Immature natural killer cell (primary cell): Measurements from ENCODE around the gene TTC19. TPM values are rescaled to one million over a fixed set of nuclear protein-coding genes. Genes with fewer than 3 reads are reported as not detected.
A peak's percentile ranks its signal among the peaks of the same experiment; 100 is the strongest.

ENCODE experiments used
- DNase-seq, 3 donors: peaks; one replicate each; pipeline ENCODE4 v3.0.0; 2022; ENCODE audit warnings: mixed read lengths in 1 of 3
- H3K27ac Mint-ChIP-seq, 6 donors: one replicate each; pipeline ENCODE4 v1.8.0; 2020; ENCODE audit warnings: mixed read lengths in 6 of 6, mild to moderate bottlenecking in 5 of 6, inconsistent platforms in 4 of 6, moderate library complexity in 3 of 6
- H3K27me3 Mint-ChIP-seq, 3 donors: one replicate each; pipeline ENCODE4 v1.8.0; 2020 to 2021; ENCODE audit warnings: low read depth in 3 of 3, mild to moderate bottlenecking in 3 of 3, mixed read lengths in 3 of 3, moderate library complexity in 3 of 3, inconsistent platforms in 1 of 3
- H3K36me3 Mint-ChIP-seq, 3 donors: one replicate each; pipeline ENCODE4 v1.8.0; 2020; ENCODE audit warnings: mixed read lengths in 3 of 3, inconsistent platforms in 2 of 3, mild to moderate bottlenecking in 2 of 3
- H3K4me1 Mint-ChIP-seq, 2 donors: one replicate each; pipeline ENCODE4 v1.8.0; 2020; ENCODE audit warnings: inconsistent platforms in 2 of 2, mild to moderate bottlenecking in 2 of 2, mixed read lengths in 2 of 2, moderate library complexity in 1 of 2
- H3K4me3 Mint-ChIP-seq, 5 donors: one replicate each; pipeline ENCODE4 v1.8.0; 2020; ENCODE audit warnings: mild to moderate bottlenecking in 5 of 5, mixed read lengths in 5 of 5, inconsistent platforms in 3 of 5, moderate library complexity in 3 of 5
- H3K9me3 Mint-ChIP-seq, 6 donors: one replicate each; pipeline ENCODE4 v1.8.0; 2020; ENCODE audit warnings: mild to moderate bottlenecking in 6 of 6, mixed read lengths in 6 of 6, inconsistent platforms in 4 of 6, moderate library complexity in 3 of 6
- polyA plus RNA-seq, 3 donors: library from polyadenylated mRNA; unstranded; fragments of 300-500 nt; fragmentation: Illumina TruSeq; gene quantifications; one replicate each; pipeline ENCODE4 v1.2.3, GENCODE V29; 2021

The TTC19 gene
- 10 to 100 TPM; 37.1 to 64.6 (median 38.1) TPM for polyA plus RNA-seq

- peaks cover 2 to 22% (median 3%) of the 10 kb centered on the region in 3 donors for H3K36me3 Mint-ChIP-seq
- H3K4me1 Mint-ChIP-seq: peaks cover 33 to 35% of the 10 kb centered on the region in 2 donors
Observed at GRCh38 chr17:15999141-15999973, at the start of gene TTC19, which contains the start of gene ZSWIM7. Gene TTC19, plus strand, starts transcription at chr17:15999824. Its CDS starts 25 bp downstream, at chr17:15999849. Gene ZSWIM7, minus strand, starts transcription at chr17:15999704. Its CDS starts 110 bp downstream, at chr17:15999594.

DNA sequence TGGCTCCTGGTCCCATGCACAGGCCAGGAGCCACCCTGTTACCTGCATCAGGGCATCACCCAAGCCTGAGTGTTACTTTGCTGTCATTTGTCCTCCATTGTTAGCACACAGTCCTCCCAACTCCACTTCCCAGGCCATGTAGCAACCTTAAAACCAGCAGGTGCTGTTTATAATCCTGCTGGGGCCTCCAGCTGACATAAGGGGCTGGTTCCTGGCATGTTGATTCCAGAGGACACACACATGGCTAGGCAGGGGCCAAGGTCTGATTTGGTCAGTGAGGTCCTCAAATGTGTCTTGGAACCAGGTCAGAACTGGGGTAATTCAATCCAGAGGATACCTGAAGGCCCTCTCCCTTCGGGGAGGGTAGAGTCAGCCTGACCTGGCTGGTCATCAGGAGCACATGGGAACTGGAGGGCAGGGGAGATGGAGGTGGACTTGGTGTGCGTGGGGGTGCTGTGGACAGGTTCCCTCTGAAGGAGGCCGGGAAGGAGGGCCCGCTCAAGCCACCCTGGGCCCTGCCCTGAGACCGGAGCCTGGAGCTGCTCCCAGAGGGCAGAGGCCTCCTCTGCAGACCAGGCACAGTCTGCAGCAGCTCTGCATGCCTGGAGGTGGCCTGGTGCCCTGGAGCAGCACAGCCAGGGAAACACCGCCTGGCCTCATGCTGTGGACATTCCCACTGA is 48.1 kb upstream of the TTC19 start:
- no peak overlapping the region for H3K4me3 Mint-ChIP-seq
- peaks cover 4 to 9% (median 5%) of the 10 kb centered on the region in 3 donors for H3K27me3 Mint-ChIP-seq
- no peak overlapping the region for H3K27ac Mint-ChIP-seq
- no peaks in the 10 kb centered on the region for H3K36me3 Mint-ChIP-seq
- DNase-seq: no peak
- H3K9me3 Mint-ChIP-seq: no peaks in the 10 kb centered on the region
- peaks cover 0 to 1% of the 10 kb centered on the region in 2 donors for H3K4me1 Mint-ChIP-seq

More at GRCh38 chr17:15999141-15999973, at the start of gene TTC19, which contains the start of gene ZSWIM7:
- DNase-seq: peak; percentile 94 to 95 (median 94)
- H3K9me3 Mint-ChIP-seq: no peaks in the 10 kb centered on the region
- H3K27me3 Mint-ChIP-seq: peaks cover 2 to 16% (median 5%) of the 10 kb centered on the region in 3 donors
- peak within 1 kb of the TSS; percentile 97 to 99 (median 98) for H3K27ac Mint-ChIP-seq
- peak within 1 kb of the TSS; percentile 92 to 97 (median 96) for H3K4me3 Mint-ChIP-seq

DNA sequence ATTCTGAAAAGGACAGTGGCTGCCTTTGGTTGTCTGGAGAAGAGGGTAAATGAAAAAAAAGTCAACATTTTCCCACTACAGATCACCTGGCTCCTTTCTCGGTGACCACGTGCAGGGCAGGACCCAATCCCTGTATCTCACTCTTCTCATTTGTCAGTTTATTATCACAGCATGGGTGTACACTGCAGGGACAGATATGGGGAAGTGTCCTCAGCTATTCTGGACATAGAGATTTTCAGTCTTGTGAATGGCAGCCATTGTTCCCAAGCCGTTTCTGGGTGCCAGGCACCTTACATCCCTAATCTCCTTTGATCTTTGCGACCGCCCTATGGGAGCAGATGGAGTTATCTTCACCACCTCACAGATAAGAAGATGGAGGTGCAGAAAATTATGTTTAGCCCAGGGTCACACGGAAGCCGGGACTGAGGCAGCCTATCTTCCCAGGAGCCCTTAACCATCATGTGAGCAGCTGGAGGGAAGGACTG is 47.5 kb upstream of the TTC19 start:
- no peaks in the 10 kb centered on the region for H3K9me3 Mint-ChIP-seq
- no peak overlapping the region for H3K27ac Mint-ChIP-seq
- no peaks in the 10 kb centered on the region for H3K36me3 Mint-ChIP-seq
- peaks cover 2 to 5% (median 5%) of the 10 kb centered on the region in 3 donors for H3K27me3 Mint-ChIP-seq
- DNase-seq: no peak
- H3K4me3 Mint-ChIP-seq: no peak overlapping the region
- H3K4me1 Mint-ChIP-seq: peaks cover 0 to 1% of the 10 kb centered on the region in 2 donors

- no peak for DNase-seq
- H3K27ac Mint-ChIP-seq: no peak overlapping the region
- no peaks in the 10 kb centered on the region for H3K36me3 Mint-ChIP-seq
- peaks cover 0 to 1% of the 10 kb centered on the region in 2 donors for H3K4me1 Mint-ChIP-seq
- H3K27me3 Mint-ChIP-seq: peaks cover 3 to 5% (median 3%) of the 10 kb centered on the region in 3 donors
- no peak overlapping the region for H3K4me3 Mint-ChIP-seq
- H3K9me3 Mint-ChIP-seq: no peaks in the 10 kb centered on the region
Observed at GRCh38 chr17:15952916-15953790, 46.5 kb upstream of the TTC19 start.

GRCh38 chr17:15954222-15954621 is 45.4 kb upstream of the TTC19 start:
- no peaks in the 10 kb centered on the region for H3K36me3 Mint-ChIP-seq
- peaks cover 7% of the 10 kb centered on the region in 2 donors for H3K4me1 Mint-ChIP-seq
- H3K27me3 Mint-ChIP-seq: peaks cover 3 to 8% (median 3%) of the 10 kb centered on the region in 3 donors
- H3K27ac Mint-ChIP-seq: no peak overlapping the region
- H3K4me3 Mint-ChIP-seq: no peak overlapping the region
- no peak for DNase-seq
- no peaks in the 10 kb centered on the region for H3K9me3 Mint-ChIP-seq

DNA sequence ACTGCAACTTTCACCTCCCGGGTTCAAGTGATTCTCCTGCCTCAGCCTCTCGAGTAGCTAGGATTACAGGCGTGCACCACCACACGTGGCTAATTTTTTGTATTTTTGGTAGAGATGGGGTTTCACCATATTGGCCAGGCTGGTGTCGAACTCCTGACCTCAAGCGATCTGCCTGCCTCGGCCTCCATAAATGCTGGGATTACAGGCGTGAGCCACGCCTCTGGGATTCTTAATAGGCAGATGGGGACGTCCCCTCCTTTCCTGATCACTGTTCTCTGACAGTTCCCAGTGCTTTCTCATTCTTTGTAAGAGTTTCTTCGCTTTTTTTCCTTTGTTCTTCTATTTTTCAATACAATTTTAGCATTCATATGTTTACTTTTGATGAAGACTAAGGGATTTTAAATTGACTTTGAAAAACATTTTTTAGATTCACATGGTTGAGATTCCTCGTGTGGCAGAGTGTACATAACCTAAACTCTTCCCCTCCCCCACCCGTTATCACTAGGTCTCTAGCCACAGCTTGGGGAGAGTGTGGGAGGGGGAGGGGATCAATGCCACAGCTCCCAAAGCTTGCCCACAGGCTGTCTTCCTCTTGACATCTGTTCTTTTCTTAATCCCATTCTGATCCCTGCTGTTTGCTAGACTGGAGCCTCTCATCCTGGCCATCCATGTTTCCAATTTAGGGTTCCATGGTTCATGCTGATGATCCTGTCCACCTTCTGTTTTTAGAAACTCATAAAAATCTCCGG is 43.7 kb upstream of the TTC19 start:
- no peaks in the 10 kb centered on the region for H3K9me3 Mint-ChIP-seq
- DNase-seq: no peak
- peaks cover 8 to 10% of the 10 kb centered on the region in 2 donors for H3K4me1 Mint-ChIP-seq
- H3K27me3 Mint-ChIP-seq: peaks cover 3 to 6% (median 3%) of the 10 kb centered on the region in 3 donors
- H3K4me3 Mint-ChIP-seq: no peak overlapping the region
- no peak overlapping the region for H3K27ac Mint-ChIP-seq
- no peaks in the 10 kb centered on the region for H3K36me3 Mint-ChIP-seq

DNA sequence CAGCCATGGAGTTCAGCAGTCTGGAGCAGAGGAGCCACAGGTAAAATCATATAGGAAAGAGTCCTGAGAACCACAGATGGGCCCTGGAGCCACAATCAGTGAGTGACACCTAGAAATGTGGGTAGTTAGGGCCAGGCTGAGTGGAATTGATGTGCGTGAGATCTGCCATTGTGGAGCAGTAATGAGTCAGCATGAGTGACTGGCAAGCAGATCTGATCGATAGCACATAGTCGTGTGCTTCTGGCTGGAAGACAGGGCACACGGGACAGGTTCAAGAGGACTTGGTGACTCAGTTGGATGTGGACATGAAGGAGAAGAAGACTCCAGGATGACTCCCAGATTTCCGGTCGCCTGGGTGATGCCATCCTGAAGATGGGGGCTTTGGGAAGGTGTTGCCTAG is 42.4 kb upstream of the TTC19 start:
- H3K4me3 Mint-ChIP-seq: no peak overlapping the region
- no peak overlapping the region for H3K27ac Mint-ChIP-seq
- DNase-seq: no peak
- no peaks in the 10 kb centered on the region for H3K9me3 Mint-ChIP-seq
- H3K36me3 Mint-ChIP-seq: no peaks in the 10 kb centered on the region
- H3K4me1 Mint-ChIP-seq: peaks cover 8 to 10% of the 10 kb centered on the region in 2 donors
- peaks cover 3 to 6% (median 3%) of the 10 kb centered on the region in 3 donors for H3K27me3 Mint-ChIP-seq

GRCh38 chr17:15957608-15958307 is 41.9 kb upstream of the TTC19 start:
- no peaks in the 10 kb centered on the region for H3K36me3 Mint-ChIP-seq
- H3K27me3 Mint-ChIP-seq: peaks cover 3 to 6% (median 3%) of the 10 kb centered on the region in 3 donors
- no peak for DNase-seq
- peaks cover 8 to 10% of the 10 kb centered on the region in 2 donors for H3K4me1 Mint-ChIP-seq
- peak overlapping the region in 1 of 6 donors; percentile 46 for H3K27ac Mint-ChIP-seq
- H3K4me3 Mint-ChIP-seq: no peak overlapping the region
- H3K9me3 Mint-ChIP-seq: no peaks in the 10 kb centered on the region

DNA sequence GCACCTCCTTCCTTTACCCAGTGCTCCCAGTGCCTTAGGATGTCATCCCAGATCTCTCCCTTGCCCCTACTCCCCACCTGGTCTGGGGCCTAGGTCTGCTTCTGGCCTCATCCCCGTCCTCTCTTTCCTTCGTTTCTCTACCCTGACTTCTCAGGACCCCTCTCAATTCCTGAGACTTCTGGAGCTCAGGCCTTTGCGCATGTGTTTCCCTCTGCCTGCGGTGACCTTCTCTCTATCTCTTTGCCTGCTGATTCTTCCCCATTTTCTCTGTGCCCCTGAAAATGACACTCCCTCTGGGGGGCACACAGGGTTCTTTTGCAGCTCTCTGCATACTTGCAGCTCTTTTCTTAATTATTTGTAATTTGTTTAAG is 41.2 kb upstream of the TTC19 start:
- Mint-ChIP-seq H3K4me3 (no peak overlapping the region), H3K27ac (peak overlapping the region in 2 of 6 donors; percentile 8 to 25), H3K4me1 (peaks cover 8 to 10% of the 10 kb centered on the region in 2 donors), H3K36me3 (no peaks in the 10 kb centered on the region), H3K9me3 (no peaks in the 10 kb centered on the region), H3K27me3 (peaks cover 3 to 6% (median 3%) of the 10 kb centered on the region in 3 donors)
- DNase-seq: no peak

DNA sequence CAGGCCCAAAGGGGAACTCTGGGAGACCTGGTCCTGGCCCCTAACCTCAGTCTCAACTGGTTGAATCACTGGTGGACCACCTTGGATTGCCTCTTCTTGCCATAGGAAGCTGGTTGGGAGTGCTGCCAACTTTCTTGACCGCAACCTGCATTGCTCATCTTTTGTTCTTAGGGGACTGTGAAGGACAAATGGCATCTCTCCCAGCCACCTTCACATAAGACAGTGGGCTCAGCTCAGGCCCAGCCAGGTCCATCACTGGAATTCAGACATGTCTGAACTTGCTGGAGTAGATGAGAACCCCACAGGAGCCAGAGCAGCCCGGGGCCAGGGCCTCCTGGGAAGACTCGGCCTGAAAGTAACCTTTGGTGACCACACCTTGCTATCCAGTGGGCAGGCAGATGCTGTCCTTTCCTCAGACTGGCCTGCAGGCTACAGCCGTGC is 35.9 kb upstream of the TTC19 start:
- Mint-ChIP-seq H3K27me3 (peaks cover 0 to 10% (median 3%) of the 10 kb centered on the region in 3 donors), H3K36me3 (peaks cover 0 to 3% (median 0%) of the 10 kb centered on the region in 3 donors), H3K4me1 (peaks cover 10 to 15% of the 10 kb centered on the region in 2 donors), H3K9me3 (no peaks in the 10 kb centered on the region), H3K4me3 (no peak overlapping the region), H3K27ac (no peak overlapping the region)
- DNase-seq: no peak

DNA sequence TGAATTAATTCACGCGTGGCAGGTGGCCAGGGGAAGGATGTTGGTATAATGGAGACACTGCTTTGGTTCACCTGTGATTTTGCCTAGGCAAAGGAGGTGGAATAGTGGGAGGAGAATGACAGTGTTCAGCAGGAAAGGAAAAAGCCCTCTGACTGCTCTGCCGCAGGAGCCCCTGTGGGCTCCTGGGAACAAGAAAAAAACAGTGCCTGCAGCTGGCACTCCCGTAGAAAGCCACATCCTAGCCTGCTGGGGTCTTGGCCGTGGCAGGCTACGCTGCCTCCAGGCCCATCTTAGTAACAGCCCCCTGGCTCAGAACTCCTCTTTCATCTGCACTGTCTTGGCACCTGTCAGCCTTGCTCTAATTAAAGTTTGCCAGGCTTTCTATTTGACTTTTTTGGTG is 34.1 kb upstream of the TTC19 start:
- no peak for DNase-seq
- Mint-ChIP-seq H3K36me3 (peaks cover 0 to 3% (median 0%) of the 10 kb centered on the region in 3 donors), H3K4me1 (peaks cover 3 to 6% of the 10 kb centered on the region in 2 donors), H3K9me3 (peaks cover 0 to 1% (median 0%) of the 10 kb centered on the region in 6 donors), H3K27me3 (peaks cover 0 to 12% (median 3%) of the 10 kb centered on the region in 3 donors), H3K27ac (peak overlapping the region in 1 of 6 donors; percentile 21), H3K4me3 (no peak overlapping the region)
